Smooth muscle cell (in vitro differentiated cells): ENCODE measurements around the gene GRAMD1B. TPM values are rescaled to one million over a fixed set of nuclear protein-coding genes. Genes with fewer than 3 reads are reported as not detected.
A peak's percentile ranks its signal among the peaks of the same experiment; 100 is the strongest.

Experiments
- DNase-seq: peaks from one replicate; lab custom pipeline; 2025; ENCODE audit not compliant: unreplicated experiment; lab: John Stamatoyannopoulos, UW
- H2AFZ ChIP-seq: fragments of 200-600 bp; sonication (generic); 2 replicates; pipeline ENCODE4 v1.6.0; 2016; ENCODE audit warnings: antibody characterized with exemption, low read depth, mild to moderate bottlenecking
- H3F3A ChIP-seq: fragments of 200-600 bp; sonication (generic); 2 replicates; pipeline ENCODE4 v1.6.0; 2017; ENCODE audit warnings: antibody characterized with exemption, low read depth
- H3K27ac ChIP-seq: fragments of 200-600 bp; sonication (generic); 2 replicates; pipeline ENCODE4 v1.5.1; 2016; ENCODE audit warnings: low read depth, mild to moderate bottlenecking
- H3K27me3 ChIP-seq: fragments of 200-600 bp; sonication (generic); 2 replicates; pipeline ENCODE4 v1.6.1; 2016; ENCODE audit warnings: low read depth, mild to moderate bottlenecking
- H3K36me3 ChIP-seq: fragments of 200-600 bp; sonication (generic); 2 replicates; pipeline ENCODE4 v1.5.1; 2016; ENCODE audit warnings: low read depth
- H3K4me1 ChIP-seq: fragments of 200-600 bp; sonication (generic); 2 replicates; pipeline ENCODE4 v1.5.1; 2016; ENCODE audit warnings: low read depth
- H3K4me2 ChIP-seq: fragments of 200-600 bp; sonication (generic); 2 replicates; pipeline ENCODE4 v1.6.0; 2016; ENCODE audit warnings: mild to moderate bottlenecking
- H3K4me3 ChIP-seq: fragments of 200-600 bp; sonication (generic); 2 replicates; pipeline ENCODE4 v1.5.1; 2016; ENCODE audit warnings: mild to moderate bottlenecking
- H3K79me2 ChIP-seq: fragments of 200-600 bp; sonication (generic); 2 replicates; pipeline ENCODE4 v1.6.0; 2016; ENCODE audit warnings: low read depth, mild to moderate bottlenecking
- H3K9ac ChIP-seq: fragments of 200-600 bp; sonication (generic); 2 replicates; pipeline ENCODE4 v1.6.0; 2016; ENCODE audit warnings: low read depth
- H3K9me3 ChIP-seq: fragments of 200-600 bp; sonication (generic); replicated peaks from 2 replicates; pipeline ENCODE4 v1.5.1; 2016; ENCODE audit warnings: low read depth
- H4K20me1 ChIP-seq: fragments of 200-600 bp; sonication (generic); 2 replicates; pipeline ENCODE4 v1.6.0; 2016; ENCODE audit warnings: low read depth
- WGBS: methylation state at CpG from one replicate; pipeline ENCODE4 v1.1.7; 2016; ENCODE audit warnings: low lambda C conversion rate; 5-methylcytosine and 5-hydroxymethylcytosine counted together
- polyA plus RNA-seq: library from polyadenylated mRNA; unstranded; fragments of >200 nt; fragmentation: Nextera tagmentation; extraction: Ambion mirVana; gene quantifications from 2 replicates; pipeline ENCODE4 v1.2.1, GENCODE V29; 2016
- total RNA-seq: library from RNA; depleted of rRNA; stranded (reverse); fragments of >200 nt; gene quantifications from 2 replicates; pipeline ENCODE4 v1.2.3, GENCODE V29; 2014
- TF ChIP-seq, protein P1 (sequence below): fragments of 200-600 bp; sonication (generic); IDR thresholded peaks from 2 replicates; pipeline ENCODE4 v1.5.1; 2017; ENCODE audit warnings: borderline replicate concordance, mild to moderate bottlenecking, antibody characterized with exemption; ENCODE audit not compliant: insufficient read depth, poor library complexity, severe bottlenecking

The GRAMD1B gene
- total and polyA plus RNA-seq, 2 experiments from 2014 or later: 2.4 to 3.4 TPM

DNA sequence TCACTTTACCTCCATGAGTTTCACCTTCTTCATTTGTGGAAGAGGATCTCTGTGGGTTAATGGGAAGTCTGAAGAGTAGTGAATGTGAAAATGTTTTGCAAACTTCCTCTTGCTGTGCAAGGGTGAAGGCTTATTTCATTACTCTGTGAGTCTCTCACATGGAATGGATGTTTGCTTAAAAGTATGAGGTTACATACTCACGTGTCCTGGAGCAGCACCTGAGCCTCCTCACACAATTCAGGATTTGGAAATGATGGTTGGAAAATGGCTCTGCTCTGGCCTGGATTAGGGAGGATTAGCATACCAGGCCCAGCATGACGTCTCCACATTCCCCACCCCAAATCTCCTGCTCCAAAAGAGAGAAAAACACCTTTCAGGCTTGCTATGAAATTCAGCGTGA is 4.8 kb downstream of the GRAMD1B start:
- no peak overlapping the region for H3K4me3 ChIP-seq
- WGBS: 57% methylated on average over 3 of the region's 3 CpGs
- no peak for DNase-seq
- H3K79me2 ChIP-seq: no peaks in the 10 kb centered on the region
- H3K4me1 ChIP-seq: peaks cover 18% of the 10 kb centered on the region
- H3K9me3 ChIP-seq: no peaks in the 10 kb centered on the region
- H3K36me3 ChIP-seq: no peaks in the 10 kb centered on the region
- no peak overlapping the region for H3K9ac ChIP-seq
- H3F3A ChIP-seq: no peaks in the 10 kb centered on the region
- H3K27me3 ChIP-seq: peaks cover 11% of the 10 kb centered on the region
- TF ChIP-seq, protein P1, sequence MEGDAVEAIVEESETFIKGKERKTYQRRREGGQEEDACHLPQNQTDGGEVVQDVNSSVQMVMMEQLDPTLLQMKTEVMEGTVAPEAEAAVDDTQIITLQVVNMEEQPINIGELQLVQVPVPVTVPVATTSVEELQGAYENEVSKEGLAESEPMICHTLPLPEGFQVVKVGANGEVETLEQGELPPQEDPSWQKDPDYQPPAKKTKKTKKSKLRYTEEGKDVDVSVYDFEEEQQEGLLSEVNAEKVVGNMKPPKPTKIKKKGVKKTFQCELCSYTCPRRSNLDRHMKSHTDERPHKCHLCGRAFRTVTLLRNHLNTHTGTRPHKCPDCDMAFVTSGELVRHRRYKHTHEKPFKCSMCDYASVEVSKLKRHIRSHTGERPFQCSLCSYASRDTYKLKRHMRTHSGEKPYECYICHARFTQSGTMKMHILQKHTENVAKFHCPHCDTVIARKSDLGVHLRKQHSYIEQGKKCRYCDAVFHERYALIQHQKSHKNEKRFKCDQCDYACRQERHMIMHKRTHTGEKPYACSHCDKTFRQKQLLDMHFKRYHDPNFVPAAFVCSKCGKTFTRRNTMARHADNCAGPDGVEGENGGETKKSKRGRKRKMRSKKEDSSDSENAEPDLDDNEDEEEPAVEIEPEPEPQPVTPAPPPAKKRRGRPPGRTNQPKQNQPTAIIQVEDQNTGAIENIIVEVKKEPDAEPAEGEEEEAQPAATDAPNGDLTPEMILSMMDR: no peak
- H3K27ac ChIP-seq: no peak overlapping the region
- H2AFZ ChIP-seq: no peak overlapping the region
- H3K4me2 ChIP-seq: no peak overlapping the region
- no peaks in the 10 kb centered on the region for H4K20me1 ChIP-seq

DNA sequence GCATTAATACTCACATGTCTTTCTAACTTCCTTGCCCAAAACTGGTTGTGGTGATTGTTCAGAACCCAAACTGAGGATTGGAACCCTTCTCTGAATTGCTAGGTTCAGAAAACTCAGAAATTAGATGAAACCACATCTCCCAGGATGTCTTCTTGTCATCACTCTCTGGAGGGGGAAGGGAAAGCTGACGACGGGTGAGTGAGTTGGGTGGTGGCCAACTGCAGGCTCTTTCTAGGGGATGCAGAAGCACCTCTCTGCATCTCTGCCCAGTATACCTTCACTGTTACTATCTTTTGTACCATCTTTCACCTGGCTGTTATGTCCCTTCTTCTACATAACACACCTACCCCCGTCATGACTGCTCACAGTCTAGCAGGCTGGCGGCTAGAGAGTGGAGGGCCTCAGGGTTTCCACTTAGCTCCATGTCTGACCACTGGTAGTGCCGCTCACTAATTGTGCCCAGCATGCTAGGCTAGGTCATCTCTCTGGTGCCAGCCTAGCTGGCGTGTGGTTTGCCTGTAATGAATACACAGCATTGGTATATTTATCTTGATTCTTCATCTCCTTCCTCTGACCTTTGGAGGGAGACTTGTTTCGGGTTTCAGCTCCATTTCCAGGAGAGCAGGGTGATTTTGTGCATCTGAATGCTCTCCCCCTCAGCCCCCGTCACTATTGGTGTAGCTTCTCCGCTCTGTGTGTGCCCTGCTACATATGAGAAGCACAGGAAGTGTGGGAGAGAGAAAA is 7.3 kb downstream of the GRAMD1B start:
- Histone ChIP-seq H3K27me3 (no peaks in the 10 kb centered on the region), H4K20me1 (no peaks in the 10 kb centered on the region), H3K36me3 (no peaks in the 10 kb centered on the region), H3K4me1 (peaks cover 18% of the 10 kb centered on the region), H3K9me3 (no peaks in the 10 kb centered on the region), H3K9ac (no peak overlapping the region), H3K4me3 (no peak overlapping the region), H3K27ac (no peak overlapping the region), H3K4me2 (no peak overlapping the region), H3F3A (no peaks in the 10 kb centered on the region), H3K79me2 (no peaks in the 10 kb centered on the region), H2AFZ (no peak overlapping the region)
- 92% methylated on average over 9 of the region's 9 CpGs for WGBS
- no peak for DNase-seq
- TF ChIP-seq, protein P1: no peak

DNA sequence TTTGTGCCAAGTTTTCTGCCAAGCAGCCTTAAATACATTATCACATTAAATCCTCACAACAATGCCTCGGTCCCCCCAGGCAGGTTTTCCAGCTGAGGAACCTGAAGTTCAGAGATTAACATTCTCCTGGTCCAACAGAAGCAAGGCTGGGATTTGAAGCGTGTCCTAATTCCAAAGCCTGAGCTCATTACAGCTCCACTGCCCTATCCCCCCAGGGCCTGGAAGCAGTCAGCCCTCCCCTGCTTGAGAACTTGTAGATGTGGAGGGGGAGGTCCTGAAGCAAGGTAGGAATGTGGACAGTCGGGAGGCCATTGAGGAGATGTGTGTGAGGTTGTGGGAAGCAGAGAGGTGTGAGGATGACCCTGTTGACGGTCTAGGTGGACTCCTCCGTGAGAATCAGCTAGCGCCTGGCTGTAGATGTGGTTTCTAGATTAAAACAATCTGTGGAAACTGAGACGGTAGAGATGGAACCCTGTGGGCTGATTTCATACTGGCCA is 8.1 kb downstream of the GRAMD1B start:
- WGBS: 36% methylated on average over 7 of the region's 7 CpGs
- Histone ChIP-seq H2AFZ (peak overlapping the region; percentile 12), H3F3A (no peaks in the 10 kb centered on the region), H3K4me3 (no peak overlapping the region), H3K4me2 (no peak overlapping the region), H3K36me3 (no peaks in the 10 kb centered on the region), H3K79me2 (no peaks in the 10 kb centered on the region), H3K9ac (no peak overlapping the region), H4K20me1 (no peaks in the 10 kb centered on the region), H3K27ac (no peak overlapping the region), H3K9me3 (no peaks in the 10 kb centered on the region), H3K4me1 (peaks cover 18% of the 10 kb centered on the region), H3K27me3 (no peaks in the 10 kb centered on the region)
- DNase-seq: no peak
- TF ChIP-seq, protein P1: no peak

DNA sequence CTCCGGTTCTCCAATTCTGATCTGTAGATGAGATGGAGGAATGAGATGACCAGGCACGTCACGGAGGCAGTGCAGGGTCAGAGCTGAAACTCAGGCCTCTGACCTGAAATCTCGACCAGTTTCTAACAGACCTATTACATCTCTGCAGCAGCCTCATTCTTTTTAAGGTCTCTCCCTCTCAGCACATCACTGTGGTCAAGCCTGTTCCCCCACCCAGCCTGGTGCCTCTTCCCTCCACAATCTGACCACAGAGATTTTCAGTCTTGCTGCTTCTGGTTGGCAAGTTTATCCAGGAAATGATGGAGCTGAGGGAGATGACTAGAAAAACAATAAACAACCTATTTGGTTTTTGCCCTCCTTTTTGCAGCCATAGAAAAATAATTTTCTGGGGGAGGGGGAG is 9.5 kb downstream of the GRAMD1B start:
- H3K9me3 ChIP-seq: no peaks in the 10 kb centered on the region
- no peak for DNase-seq
- H3K9ac ChIP-seq: no peak overlapping the region
- H3K27ac ChIP-seq: no peak overlapping the region
- H2AFZ ChIP-seq: no peak overlapping the region
- H3K79me2 ChIP-seq: no peaks in the 10 kb centered on the region
- no peaks in the 10 kb centered on the region for H3K27me3 ChIP-seq
- no peaks in the 10 kb centered on the region for H3F3A ChIP-seq
- H3K4me2 ChIP-seq: peak overlapping the region; percentile 4
- 71% methylated on average over 4 of the region's 4 CpGs for WGBS
- no peaks in the 10 kb centered on the region for H4K20me1 ChIP-seq
- TF ChIP-seq, protein P1: no peak
- no peak overlapping the region for H3K4me3 ChIP-seq
- no peaks in the 10 kb centered on the region for H3K36me3 ChIP-seq
- H3K4me1 ChIP-seq: peaks cover 18% of the 10 kb centered on the region
